BLaER1 (cell line): ENCODE measurements around the gene TUBGCP2.

Experiments
- H3K27ac ChIP-seq: shearing (Covaris generic); formaldehyde crosslinking; 2 replicates; pipeline ENCODE4 v1.8.1; 2022
- H3K27me3 ChIP-seq: shearing (Covaris generic); formaldehyde crosslinking; 2 replicates; pipeline ENCODE4 v1.8.1; 2022
- H3K36me3 ChIP-seq: shearing (Covaris generic); formaldehyde crosslinking; 2 replicates; pipeline ENCODE4 v1.8.1; 2022
- H3K4me1 ChIP-seq: shearing (Covaris generic); formaldehyde crosslinking; 2 replicates; pipeline ENCODE4 v1.8.1; 2022
- H3K4me2 ChIP-seq: shearing (Covaris generic); formaldehyde crosslinking; 2 replicates; pipeline ENCODE4 v1.8.1; 2022
- H3K4me3 ChIP-seq: shearing (Covaris generic); formaldehyde crosslinking; 2 replicates; pipeline ENCODE4 v1.8.1; 2022
- H3K9ac ChIP-seq: shearing (Covaris generic); formaldehyde crosslinking; 2 replicates; pipeline ENCODE4 v1.8.1; 2022
- H3K9me3 ChIP-seq: shearing (Covaris generic); formaldehyde crosslinking; 2 replicates; pipeline ENCODE4 v1.8.1; 2022
- H4K20me1 ChIP-seq: shearing (Covaris generic); formaldehyde crosslinking; 2 replicates; pipeline ENCODE4 v1.8.1; 2022
- Cebpa-rat ChIP-seq: shearing (Covaris generic); IDR thresholded peaks from 2 replicates; pipeline ENCODE4 v1.8.1; 2022

The TUBGCP2 gene

GRCh38 chr10:133314911-133315310, 6.2 kb upstream of the TUBGCP2 start:
- peaks cover 33% of the 10 kb centered on the region for H3K36me3 ChIP-seq
- H3K9ac ChIP-seq: no peak overlapping the region
- H3K4me3 ChIP-seq: no peak overlapping the region
- H3K27me3 ChIP-seq: peaks cover 13% of the 10 kb centered on the region
- H3K27ac ChIP-seq: 0 out of 2 replicates have a peak overlapping the region, but pooled peaks have one; percentile 15
- peaks cover 40% of the 10 kb centered on the region for H3K4me1 ChIP-seq
- 0 out of 2 replicates have a peak, but pooled peaks cover 4% of the 10 kb centered on the region for H3K9me3 ChIP-seq
- peak overlapping the region; percentile 82 for H3K4me2 ChIP-seq
- H4K20me1 ChIP-seq: peaks cover 12% of the 10 kb centered on the region
- no peak for TF ChIP-seq Cebpa-rat

- no peak overlapping the region for H3K4me3 ChIP-seq
- H3K4me1 ChIP-seq: peaks cover 43% of the 10 kb centered on the region
- TF ChIP-seq Cebpa-rat: no peak
- H4K20me1 ChIP-seq: peaks cover 25% of the 10 kb centered on the region
- H3K36me3 ChIP-seq: peaks cover 39% of the 10 kb centered on the region
- 0 out of 2 replicates have a peak, but pooled peaks cover 4% of the 10 kb centered on the region for H3K9me3 ChIP-seq
- H3K27me3 ChIP-seq: no peaks in the 10 kb centered on the region
- peak overlapping the region; percentile 35; the same call in 1 of the 2 replicates for H3K9ac ChIP-seq
- 0 out of 2 replicates have a peak overlapping the region, but pooled peaks have one; percentile 6 for H3K27ac ChIP-seq
- peak overlapping the region; percentile 82 for H3K4me2 ChIP-seq
Observed at GRCh38 chr10:133313192-133313591, 4.5 kb upstream of the TUBGCP2 start.

GRCh38 chr10:133312769-133313145, 4.1 kb upstream of the TUBGCP2 start:
- Histone ChIP-seq H3K27me3 (no peaks in the 10 kb centered on the region), H3K9me3 (0 out of 2 replicates have a peak, but pooled peaks cover 4% of the 10 kb centered on the region), H3K9ac (no peak overlapping the region), H3K4me3 (no peak overlapping the region), H3K4me2 (peak overlapping the region; percentile 82), H3K36me3 (peaks cover 39% of the 10 kb centered on the region), H3K4me1 (peaks cover 45% of the 10 kb centered on the region), H3K27ac (0 out of 2 replicates have a peak overlapping the region, but pooled peaks have one; percentile 6), H4K20me1 (peaks cover 29% of the 10 kb centered on the region)
- no peak for TF ChIP-seq Cebpa-rat

GRCh38 chr10:133312016-133312768, 3.5 kb upstream of the TUBGCP2 start:
- Histone ChIP-seq H3K9ac (no peak overlapping the region), H3K27me3 (no peaks in the 10 kb centered on the region), H3K27ac (0 out of 2 replicates have a peak overlapping the region, but pooled peaks have one; percentile 6)

GRCh38 chr10:133311570-133311969, 2.9 kb upstream of the TUBGCP2 start:
- H3K4me2 ChIP-seq: no peak overlapping the region
- no peak for TF ChIP-seq Cebpa-rat
- H3K9ac ChIP-seq: no peak overlapping the region
- 0 out of 2 replicates have a peak, but pooled peaks cover 4% of the 10 kb centered on the region for H3K9me3 ChIP-seq
- peaks cover 57% of the 10 kb centered on the region for H3K4me1 ChIP-seq
- peaks cover 41% of the 10 kb centered on the region for H4K20me1 ChIP-seq
- H3K36me3 ChIP-seq: peaks cover 42% of the 10 kb centered on the region
- H3K27me3 ChIP-seq: no peaks in the 10 kb centered on the region
- H3K4me3 ChIP-seq: no peak overlapping the region
- H3K27ac ChIP-seq: no peak overlapping the region

More at GRCh38 chr10:133312016-133312768, 3.5 kb upstream of the TUBGCP2 start:
- Histone ChIP-seq H3K4me2 (no peak overlapping the region), H3K9me3 (0 out of 2 replicates have a peak, but pooled peaks cover 4% of the 10 kb centered on the region), H3K36me3 (peaks cover 39% of the 10 kb centered on the region), H3K4me3 (no peak overlapping the region), H4K20me1 (peaks cover 35% of the 10 kb centered on the region), H3K4me1 (peaks cover 51% of the 10 kb centered on the region)
- no peak for TF ChIP-seq Cebpa-rat

GRCh38 chr10:133310789-133311188, 2.1 kb upstream of the TUBGCP2 start:
- Histone ChIP-seq H4K20me1 (peaks cover 49% of the 10 kb centered on the region), H3K4me1 (peaks cover 58% of the 10 kb centered on the region), H3K4me3 (no peak overlapping the region), H3K9ac (no peak overlapping the region), H3K27ac (no peak overlapping the region), H3K9me3 (0 out of 2 replicates have a peak, but pooled peaks cover under 1% of the 10 kb centered on the region), H3K36me3 (peaks cover 46% of the 10 kb centered on the region), H3K4me2 (no peak overlapping the region), H3K27me3 (no peaks in the 10 kb centered on the region)
- TF ChIP-seq Cebpa-rat: no peak

- Histone ChIP-seq H4K20me1 (peaks cover 53% of the 10 kb centered on the region), H3K4me2 (peak overlapping the region; percentile 71), H3K4me3 (no peak overlapping the region), H3K9me3 (no peaks in the 10 kb centered on the region), H3K4me1 (peaks cover 58% of the 10 kb centered on the region), H3K27me3 (no peaks in the 10 kb centered on the region), H3K36me3 (peaks cover 49% of the 10 kb centered on the region), H3K27ac (no peak overlapping the region), H3K9ac (no peak overlapping the region)
- TF ChIP-seq Cebpa-rat: no peak
Observed at GRCh38 chr10:133310399-133310755, 1.7 kb upstream of the TUBGCP2 start.

GRCh38 chr10:133309720-133310398, 1.2 kb upstream of the TUBGCP2 start:
- TF ChIP-seq Cebpa-rat: no peak
- Histone ChIP-seq H3K4me3 (0 out of 2 replicates have a peak overlapping the region, but pooled peaks have one; percentile 100), H3K9me3 (no peaks in the 10 kb centered on the region), H3K4me1 (peaks cover 57% of the 10 kb centered on the region), H3K27me3 (no peaks in the 10 kb centered on the region), H3K9ac (no peak overlapping the region), H3K4me2 (peak overlapping the region; percentile 71), H4K20me1 (peaks cover 58% of the 10 kb centered on the region), H3K27ac (no peak overlapping the region), H3K36me3 (peaks cover 49% of the 10 kb centered on the region)

GRCh38 chr10:133309100-133309719, 538 bp upstream of the TUBGCP2 start:
- Histone ChIP-seq H4K20me1 (peaks cover 65% of the 10 kb centered on the region), H3K4me2 (peak overlapping the region; percentile 96), H3K9me3 (no peaks in the 10 kb centered on the region), H3K36me3 (peaks cover 49% of the 10 kb centered on the region), H3K27ac (peak overlapping the region; percentile 97), H3K4me1 (peaks cover 51% of the 10 kb centered on the region), H3K27me3 (no peaks in the 10 kb centered on the region), H3K4me3 (peak overlapping the region; percentile 100), H3K9ac (peak overlapping the region; percentile 96)
- TF ChIP-seq Cebpa-rat: no peak
